ENCODE data around the gene FAM53B.
"Not testable (repeated sequence)": the region's sequence is repeated elsewhere in the genome, so short reads cannot be mapped to it uniquely, and the experiment has no call there.

FAM53B gene

DNA sequence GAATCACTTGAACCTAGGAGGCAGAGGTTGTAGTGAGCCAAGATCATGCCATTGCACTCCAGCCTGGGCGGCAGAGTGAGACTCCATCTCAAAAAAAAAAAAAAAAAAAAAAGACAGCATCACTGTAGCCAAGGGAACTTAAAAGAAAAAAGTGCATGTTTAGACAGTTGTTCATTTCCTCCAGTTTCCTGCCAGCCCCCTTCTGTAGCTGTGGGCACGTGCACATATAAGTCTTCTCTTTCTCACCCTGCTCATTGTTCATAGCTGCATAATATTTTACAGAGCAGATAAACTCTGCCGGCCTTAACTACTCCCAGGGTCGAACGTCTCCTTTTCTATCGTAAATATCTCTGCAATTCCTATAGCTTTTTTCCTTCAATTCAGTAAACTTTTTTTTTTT, 149.9 kb downstream of the FAM53B start:
- DNase-seq: no peak

DNA sequence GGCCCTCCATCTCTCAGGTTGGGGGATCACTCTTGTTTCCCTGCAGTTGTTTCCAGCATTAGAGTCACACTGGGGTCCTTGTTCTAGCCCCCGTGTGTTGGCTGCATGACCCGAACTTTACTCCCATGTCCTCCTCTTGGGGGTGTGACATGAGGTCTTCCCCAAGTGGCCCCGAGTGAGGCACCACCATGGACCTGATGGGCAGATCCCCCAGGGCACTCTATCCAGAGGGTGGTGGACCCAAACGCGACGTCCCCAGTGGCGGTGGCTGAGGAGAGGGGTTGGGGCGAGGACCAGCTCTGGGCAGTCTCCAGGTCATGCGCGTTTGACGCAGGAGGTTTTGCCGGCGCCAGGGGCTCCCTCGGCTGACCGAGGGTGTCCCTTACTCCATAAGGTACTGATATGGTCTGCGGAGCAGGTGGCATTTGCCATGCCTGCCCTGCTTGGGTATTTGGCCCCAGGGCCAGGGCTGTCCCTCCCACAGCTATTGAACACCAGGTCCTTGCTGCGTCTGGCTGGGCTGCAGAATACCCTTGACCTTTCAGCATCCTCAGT, 150.7 kb downstream of the FAM53B start:
- no peak for DNase-seq

DNA sequence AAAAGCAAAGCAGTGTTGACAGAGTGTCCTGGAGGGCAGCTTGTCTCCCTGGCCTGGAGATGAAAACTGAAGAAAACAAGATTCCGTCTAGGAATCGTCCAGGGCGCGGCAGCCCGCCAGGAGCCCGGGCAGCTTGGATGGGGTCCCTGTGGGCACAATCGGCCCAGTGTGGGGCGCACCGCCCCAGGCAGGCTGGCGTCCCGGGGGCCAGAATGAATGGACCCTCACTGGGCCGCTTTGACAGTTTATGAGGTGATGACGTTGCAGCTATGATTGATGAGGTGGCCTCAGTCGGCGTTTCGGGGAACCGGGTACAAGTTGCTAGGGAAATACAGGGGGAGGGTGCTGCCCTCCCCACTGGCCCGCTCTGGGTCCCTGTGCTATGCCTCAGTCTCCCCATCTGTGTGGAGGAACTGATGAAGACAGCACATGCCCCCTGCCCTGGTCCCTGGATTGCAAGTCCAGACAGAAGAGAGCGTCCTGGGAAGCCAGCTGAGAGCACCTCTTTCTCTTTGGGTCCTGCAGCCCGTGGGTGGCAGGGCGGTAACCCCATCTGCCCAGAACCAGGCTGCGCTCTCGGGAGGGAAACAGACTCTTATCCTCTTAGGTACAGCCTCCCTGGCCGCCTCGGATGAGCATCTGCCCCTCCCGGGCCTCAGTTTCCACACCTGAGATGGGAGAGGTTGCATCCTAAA, 151.3 kb downstream of the FAM53B start:
- DNase-seq: no peak

- no peak for DNase-seq
These were observed 152.1 kb downstream of the FAM53B start for GRCh38 chr10:124592101-124592500.

DNA sequence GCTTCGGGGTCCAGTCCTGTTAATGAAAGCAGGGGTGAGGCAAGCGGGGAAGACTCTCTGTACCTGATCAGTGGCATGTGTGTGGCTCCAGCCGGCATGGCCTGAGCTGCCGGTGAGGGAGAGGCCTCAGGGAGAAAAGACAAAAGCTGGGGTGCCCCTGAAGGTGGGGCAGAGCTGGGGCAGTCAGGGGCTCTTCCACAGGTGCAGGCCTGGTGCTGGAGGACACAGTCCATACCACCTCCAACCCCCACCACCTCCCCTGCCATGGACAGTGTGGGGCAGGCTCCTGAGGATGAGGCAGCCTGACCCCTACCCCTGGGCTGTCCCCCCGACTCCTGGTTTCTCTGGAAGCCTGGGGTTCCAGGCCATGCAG, 153.1 kb downstream of the FAM53B start:
- DNase-seq: no peak

DNA sequence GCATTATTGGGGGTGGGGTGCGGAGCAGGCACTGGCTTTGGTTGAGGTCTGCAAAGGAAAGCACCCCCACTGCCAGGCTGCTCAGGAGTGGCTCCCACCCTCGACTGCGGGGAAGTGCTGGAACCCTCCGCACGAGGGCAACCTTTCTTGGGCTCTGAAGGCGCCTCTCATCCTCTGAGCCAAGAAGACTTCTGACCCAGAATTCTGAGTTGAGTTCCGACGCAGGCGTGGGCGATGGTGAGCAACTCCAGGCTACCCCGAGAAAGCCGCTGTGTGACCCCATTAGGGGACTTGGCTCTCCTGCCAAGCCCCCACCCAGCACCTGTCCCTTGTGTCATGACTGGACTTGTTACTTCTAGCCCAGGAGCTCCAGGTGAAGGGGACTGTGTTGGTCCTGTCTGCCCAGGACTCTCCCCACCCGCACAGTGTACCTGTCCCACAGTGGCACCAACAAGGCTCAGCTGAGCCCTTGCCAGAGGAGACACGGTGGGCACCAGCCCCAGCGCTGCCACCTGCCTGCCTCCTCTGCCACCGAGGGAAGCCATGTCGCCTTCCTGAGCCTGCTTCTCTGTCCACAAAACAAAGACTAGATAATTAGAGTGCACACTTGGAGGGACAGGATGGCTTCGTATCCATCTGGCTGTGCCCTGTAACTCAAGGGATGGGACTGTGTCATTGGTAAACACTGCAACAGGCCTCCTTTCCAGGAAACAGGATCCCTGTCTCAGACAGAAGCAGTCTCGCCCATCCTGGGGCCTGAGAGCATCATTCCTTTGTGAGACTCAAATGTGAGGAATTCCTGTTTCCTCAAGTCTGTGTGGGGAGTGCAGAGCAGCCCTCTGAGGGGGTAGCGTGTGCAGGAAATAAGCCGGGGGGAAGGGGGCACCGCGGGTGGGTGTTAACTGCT, 153.7 kb downstream of the FAM53B start:
- no peak for DNase-seq

GRCh38 chr10:124589491-124590041, 154.6 kb downstream of the FAM53B start:
- no peak for DNase-seq

- DNase-seq: no peak
These were observed 155.3 kb downstream of the FAM53B start for GRCh38 chr10:124588736-124589490.

DNA sequence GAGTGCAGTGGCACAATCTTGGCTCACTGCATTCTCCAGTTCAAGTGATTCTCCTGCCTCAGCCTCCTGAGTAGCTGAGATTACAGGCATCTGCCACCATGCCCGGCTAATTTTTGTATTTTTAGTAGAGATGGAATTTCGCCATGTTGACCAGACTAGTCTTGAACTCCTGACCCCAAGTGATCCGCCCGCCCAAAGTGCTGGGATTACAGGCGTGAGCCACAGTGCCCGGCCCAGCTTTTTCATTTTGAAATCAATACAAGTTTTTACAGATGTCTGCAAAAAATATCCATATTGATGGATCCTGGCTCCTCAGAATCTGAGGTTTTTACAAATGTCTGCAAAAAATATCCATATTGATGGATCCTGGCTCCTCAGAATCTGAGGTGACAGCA, 155.8 kb downstream of the FAM53B start:
- not testable (repeated sequence) for DNase-seq

DNA sequence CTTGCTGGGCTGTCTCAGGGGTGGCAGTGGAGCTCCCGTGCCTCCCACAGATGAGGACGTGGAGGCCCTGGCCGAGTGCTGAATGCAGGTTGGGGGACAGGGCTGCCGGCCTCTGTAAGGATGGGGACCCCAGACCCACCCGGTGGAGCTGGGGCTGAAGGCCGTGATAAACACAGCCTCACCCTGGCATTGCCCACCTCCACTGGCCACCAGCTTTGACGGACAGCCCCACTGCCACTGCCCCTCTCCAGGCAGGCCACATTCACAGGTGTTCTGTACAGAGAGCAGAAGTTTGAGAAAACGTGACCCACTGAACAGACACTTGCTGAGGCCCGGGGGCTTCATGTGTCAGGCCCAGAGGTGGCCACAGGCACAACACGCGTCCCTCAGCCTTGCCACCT, 156.4 kb downstream of the FAM53B start:
- DNase-seq: no peak

- no peak for DNase-seq
These were observed 158.0 kb downstream of the FAM53B start for GRCh38 chr10:124586142-124586541.

GRCh38 chr10:124579011-124579399, 165.2 kb downstream of the FAM53B start:
- no peak for DNase-seq

DNA sequence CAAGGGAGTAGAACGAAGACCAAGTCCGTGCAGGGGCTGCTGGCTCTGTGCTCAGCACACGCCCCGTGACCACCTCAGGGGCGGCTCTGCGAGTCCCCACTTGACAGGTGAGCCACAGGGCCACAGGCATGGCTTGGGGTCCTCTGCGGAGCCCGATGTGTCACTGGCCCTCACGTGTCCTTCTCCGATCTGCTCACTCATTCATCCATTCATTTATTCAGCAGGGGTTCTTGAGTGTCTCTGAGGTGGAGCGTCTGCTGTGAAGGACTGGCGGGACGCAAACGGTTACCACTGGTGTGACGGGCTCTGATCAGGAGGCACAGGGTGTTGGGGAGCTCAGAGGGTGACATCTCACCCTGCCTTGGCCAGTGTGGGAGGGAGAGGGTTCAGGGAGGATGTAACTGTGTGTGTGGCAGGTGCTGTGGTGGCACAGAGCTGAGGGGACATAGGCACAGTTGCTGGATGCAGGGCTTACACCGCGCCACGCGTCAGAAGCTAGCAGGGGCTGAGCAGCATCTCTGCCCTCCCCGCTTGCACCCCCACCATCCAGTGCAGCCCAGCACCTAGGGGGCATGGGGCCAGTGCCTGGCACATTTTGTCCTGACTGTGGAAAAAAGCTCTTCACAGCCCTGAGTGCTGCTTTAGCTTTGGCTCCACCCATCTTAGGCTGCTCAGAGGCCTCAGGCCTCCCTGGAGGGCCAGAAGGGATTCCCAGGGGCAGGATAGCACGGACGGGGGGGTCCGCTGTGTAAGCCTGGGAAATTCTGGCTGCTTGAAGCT, 165.8 kb downstream of the FAM53B start:
- DNase-seq: no peak

- DNase-seq: no peak
These were observed 166.5 kb downstream of the FAM53B start for GRCh38 chr10:124577651-124578050.

DNA sequence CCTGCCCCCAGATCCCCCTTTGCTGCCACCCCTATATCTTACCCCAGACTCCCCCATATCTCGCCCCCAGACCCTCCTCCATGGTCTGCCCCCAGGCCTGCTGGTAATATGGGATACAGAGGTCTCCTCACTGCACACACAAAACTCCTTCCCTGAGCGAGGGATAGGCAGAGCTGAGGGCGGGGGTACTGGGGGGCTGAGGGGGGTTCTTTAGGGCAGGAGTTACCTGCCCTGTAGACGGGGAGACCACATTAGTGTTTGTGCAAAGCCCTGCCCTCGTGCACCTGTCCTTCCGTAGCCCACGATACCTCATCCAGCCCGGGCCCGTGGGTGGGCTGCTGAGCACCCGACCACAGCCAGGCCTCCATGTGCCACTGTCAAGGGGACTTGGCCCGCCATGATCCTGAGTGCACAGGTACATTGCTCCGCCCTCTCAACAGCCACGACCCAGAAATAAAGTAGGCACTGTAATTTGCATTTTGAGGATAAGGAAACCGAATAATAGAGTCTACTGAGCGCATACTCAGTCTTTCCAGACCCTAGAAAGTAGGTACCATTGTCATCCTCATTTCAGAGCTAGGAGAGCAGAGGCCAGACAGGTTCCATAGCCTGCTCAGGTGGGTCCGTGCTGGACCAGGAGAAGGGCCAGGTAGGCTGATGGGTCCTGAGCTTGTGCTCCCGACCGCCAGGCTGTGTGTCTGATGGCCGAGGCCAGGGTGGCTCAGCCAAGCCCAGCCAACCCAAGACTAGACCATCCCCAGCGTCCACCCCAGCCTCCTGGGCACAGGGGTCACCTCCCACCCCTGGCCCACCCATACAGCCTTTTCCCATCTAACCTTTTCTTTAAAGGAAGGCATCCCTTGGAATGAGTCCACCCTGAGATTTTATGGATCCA, 167.4 kb downstream of the FAM53B start:
- no peak for DNase-seq

- no peak for DNase-seq
These were observed 168.8 kb downstream of the FAM53B start for GRCh38 chr10:124575107-124576035.

DNA sequence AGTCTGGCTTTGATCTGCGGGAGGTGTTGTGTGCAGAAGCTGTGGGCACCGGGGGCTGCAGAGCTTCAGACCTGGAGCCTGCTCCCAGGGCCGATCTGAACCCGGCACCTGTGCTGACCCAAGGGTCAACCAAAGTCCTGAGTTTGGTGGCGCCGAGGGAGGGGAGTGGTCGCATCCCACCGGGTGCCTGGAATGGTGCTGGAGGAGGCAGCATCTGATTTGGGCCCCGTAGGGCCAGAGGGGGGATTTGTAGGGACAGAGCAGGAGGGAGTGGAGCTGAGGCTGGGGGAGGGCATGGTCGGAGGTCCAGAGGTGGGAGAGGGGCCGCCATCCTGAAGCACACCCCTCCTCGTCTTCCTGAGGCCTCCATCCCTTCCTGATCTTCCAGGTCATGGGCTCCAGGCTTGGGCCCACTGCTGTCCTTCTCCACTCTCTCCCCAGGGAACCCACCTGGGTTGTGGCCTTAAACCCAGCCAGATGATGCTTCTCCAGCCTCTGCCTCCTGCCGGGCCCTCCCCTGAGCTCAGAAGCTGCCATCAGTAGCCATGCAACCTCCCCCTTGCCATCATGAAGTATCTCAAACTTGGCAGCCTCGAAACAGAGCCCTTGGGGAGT, 169.6 kb downstream of the FAM53B start:
- DNase-seq: no peak

- DNase-seq: no peak
These were observed 170.3 kb downstream of the FAM53B start for GRCh38 chr10:124573726-124574455.

- no peak for DNase-seq
These were observed 171.4 kb downstream of the FAM53B start for GRCh38 chr10:124572751-124573150.
